Smooth muscle cell (in vitro differentiated cells): ENCODE data around the gene AGFG2. TPM values are rescaled to one million over a fixed set of nuclear protein-coding genes. Genes with fewer than 3 reads are reported as not detected.

Experiments used
- DNase-seq: peaks from one replicate; lab custom pipeline; 2025; ENCODE audit not compliant: unreplicated experiment; lab: John Stamatoyannopoulos, UW
- H2AFZ ChIP-seq: fragments of 200-600 bp; sonication (generic); 2 replicates; pipeline ENCODE4 v1.6.0; 2016; ENCODE audit warnings: antibody characterized with exemption, low read depth, mild to moderate bottlenecking
- H3F3A ChIP-seq: fragments of 200-600 bp; sonication (generic); 2 replicates; pipeline ENCODE4 v1.6.0; 2017; ENCODE audit warnings: antibody characterized with exemption, low read depth
- H3K27ac ChIP-seq: fragments of 200-600 bp; sonication (generic); 2 replicates; pipeline ENCODE4 v1.5.1; 2016; ENCODE audit warnings: low read depth, mild to moderate bottlenecking
- H3K27me3 ChIP-seq: fragments of 200-600 bp; sonication (generic); 2 replicates; pipeline ENCODE4 v1.6.1; 2016; ENCODE audit warnings: low read depth, mild to moderate bottlenecking
- H3K36me3 ChIP-seq: fragments of 200-600 bp; sonication (generic); 2 replicates; pipeline ENCODE4 v1.5.1; 2016; ENCODE audit warnings: low read depth
- H3K4me1 ChIP-seq: fragments of 200-600 bp; sonication (generic); 2 replicates; pipeline ENCODE4 v1.5.1; 2016; ENCODE audit warnings: low read depth
- H3K4me2 ChIP-seq: fragments of 200-600 bp; sonication (generic); 2 replicates; pipeline ENCODE4 v1.6.0; 2016; ENCODE audit warnings: mild to moderate bottlenecking
- H3K4me3 ChIP-seq: fragments of 200-600 bp; sonication (generic); 2 replicates; pipeline ENCODE4 v1.5.1; 2016; ENCODE audit warnings: mild to moderate bottlenecking
- H3K79me2 ChIP-seq: fragments of 200-600 bp; sonication (generic); 2 replicates; pipeline ENCODE4 v1.6.0; 2016; ENCODE audit warnings: low read depth, mild to moderate bottlenecking
- H3K9ac ChIP-seq: fragments of 200-600 bp; sonication (generic); 2 replicates; pipeline ENCODE4 v1.6.0; 2016; ENCODE audit warnings: low read depth
- H3K9me3 ChIP-seq: fragments of 200-600 bp; sonication (generic); replicated peaks from 2 replicates; pipeline ENCODE4 v1.5.1; 2016; ENCODE audit warnings: low read depth
- H4K20me1 ChIP-seq: fragments of 200-600 bp; sonication (generic); 2 replicates; pipeline ENCODE4 v1.6.0; 2016; ENCODE audit warnings: low read depth
- CTCF ChIP-seq: fragments of 200-600 bp; sonication (generic); IDR thresholded peaks from 2 replicates; pipeline ENCODE4 v1.5.1; 2017; ENCODE audit warnings: borderline replicate concordance, mild to moderate bottlenecking, antibody characterized with exemption; ENCODE audit not compliant: insufficient read depth, poor library complexity, severe bottlenecking
- WGBS: methylation state at CpG from one replicate; pipeline ENCODE4 v1.1.7; 2016; ENCODE audit warnings: low lambda C conversion rate; 5-methylcytosine and 5-hydroxymethylcytosine counted together
- polyA plus RNA-seq: library from polyadenylated mRNA; unstranded; fragments of >200 nt; fragmentation: Nextera tagmentation; extraction: Ambion mirVana; gene quantifications from 2 replicates; pipeline ENCODE4 v1.2.1, GENCODE V29; 2016
- total RNA-seq: library from RNA; depleted of rRNA; stranded (reverse); fragments of >200 nt; gene quantifications from 2 replicates; pipeline ENCODE4 v1.2.3, GENCODE V29; 2014

The AGFG2 gene
- total and polyA plus RNA-seq, 2 experiments from 2014 or later: 2.7 to 8.4 TPM

GRCh38 chr7:100604976-100605911 is 66.2 kb downstream of the AGFG2 start:
- DNase-seq: no peak
- peak overlapping the region; percentile 95 for H3K4me2 ChIP-seq
- peak overlapping the region; percentile 56 for H3K4me3 ChIP-seq
- peaks cover 19% of the 10 kb centered on the region for H4K20me1 ChIP-seq
- H3K36me3 ChIP-seq: no peaks in the 10 kb centered on the region
- 23% methylated on average over 51 of the region's 68 CpGs for WGBS
- H3F3A ChIP-seq: peaks cover 25% of the 10 kb centered on the region
- H2AFZ ChIP-seq: no peak overlapping the region
- no peaks in the 10 kb centered on the region for H3K27me3 ChIP-seq
- no peak overlapping the region for H3K9ac ChIP-seq
- no peaks in the 10 kb centered on the region for H3K9me3 ChIP-seq
- TF ChIP-seq CTCF: no peak
- no peak overlapping the region for H3K27ac ChIP-seq
- peaks cover 19% of the 10 kb centered on the region for H3K4me1 ChIP-seq
- peaks cover 3% of the 10 kb centered on the region for H3K79me2 ChIP-seq

GRCh38 chr7:100606313-100606712 is 67.3 kb downstream of the AGFG2 start:
- H3K4me2 ChIP-seq: no peak overlapping the region
- no peak for TF ChIP-seq CTCF
- WGBS: 93% methylated on average over 12 of the region's 12 CpGs
- no peak for DNase-seq
- H3K36me3 ChIP-seq: no peaks in the 10 kb centered on the region
- H3F3A ChIP-seq: peaks cover 31% of the 10 kb centered on the region
- peaks cover 19% of the 10 kb centered on the region for H3K4me1 ChIP-seq
- H3K27ac ChIP-seq: no peak overlapping the region
- peaks cover 19% of the 10 kb centered on the region for H4K20me1 ChIP-seq
- H3K9ac ChIP-seq: no peak overlapping the region
- H3K4me3 ChIP-seq: no peak overlapping the region
- H3K79me2 ChIP-seq: peaks cover 3% of the 10 kb centered on the region
- no peak overlapping the region for H2AFZ ChIP-seq
- no peaks in the 10 kb centered on the region for H3K9me3 ChIP-seq
- no peaks in the 10 kb centered on the region for H3K27me3 ChIP-seq

GRCh38 chr7:100607111-100607510 is 68.1 kb downstream of the AGFG2 start:
- peaks cover 32% of the 10 kb centered on the region for H3F3A ChIP-seq
- H3K36me3 ChIP-seq: no peaks in the 10 kb centered on the region
- no peak overlapping the region for H3K4me3 ChIP-seq
- peaks cover 3% of the 10 kb centered on the region for H3K79me2 ChIP-seq
- WGBS: 92% methylated on average over 8 of the region's 8 CpGs
- no peak overlapping the region for H3K27ac ChIP-seq
- H3K4me2 ChIP-seq: no peak overlapping the region
- TF ChIP-seq CTCF: no peak
- no peak overlapping the region for H2AFZ ChIP-seq
- peaks cover 19% of the 10 kb centered on the region for H3K4me1 ChIP-seq
- H3K9me3 ChIP-seq: no peaks in the 10 kb centered on the region
- H4K20me1 ChIP-seq: peaks cover 19% of the 10 kb centered on the region
- H3K27me3 ChIP-seq: no peaks in the 10 kb centered on the region
- no peak overlapping the region for H3K9ac ChIP-seq
- no peak for DNase-seq

- Histone ChIP-seq H3K4me2 (no peak overlapping the region), H4K20me1 (peaks cover 13% of the 10 kb centered on the region), H3K9ac (no peak overlapping the region), H3K9me3 (no peaks in the 10 kb centered on the region), H3K36me3 (no peaks in the 10 kb centered on the region), H3K27ac (no peak overlapping the region), H3K79me2 (no peaks in the 10 kb centered on the region), H3K27me3 (no peaks in the 10 kb centered on the region), H2AFZ (no peak overlapping the region), H3K4me1 (peaks cover 14% of the 10 kb centered on the region), H3K4me3 (no peak overlapping the region), H3F3A (peaks cover 20% of the 10 kb centered on the region)
- TF ChIP-seq CTCF: no peak
- 97% methylated on average over 5 of the region's 5 CpGs for WGBS
- DNase-seq: no peak
These were observed 71.0 kb downstream of the AGFG2 start for GRCh38 chr7:100609958-100610357.
